Keratinocyte (primary cell): ENCODE measurements around the gene BEST1.

Experiments used
- EZH2 ChIP-seq: IDR thresholded peaks from one replicate; pipeline ENCODE4 v1.6.1; 2012; ENCODE audit warnings: inconsistent platforms, mild to moderate bottlenecking, low read length, moderate library complexity
- TF ChIP-seq, protein P1 (sequence below), 3 experiments: IDR thresholded peaks in 1 of 3; conservative IDR thresholded peaks in 1 of 3; optimal IDR thresholded peaks in 1 of 3; 2 replicates in 2 of 3; 3 replicates in 1 of 3; pipeline versions ENCODE3 to v1.5.1; 2011; ENCODE audit warnings: low read length in 3 of 3, mild to moderate bottlenecking in 3 of 3, moderate library complexity in 2 of 3, control low read depth in 1 of 3, inconsistent platforms in 1 of 3; ENCODE audit not compliant: insufficient read depth in 2 of 3; ENCODE audit errors: extremely low read depth in 1 of 3

DNA sequence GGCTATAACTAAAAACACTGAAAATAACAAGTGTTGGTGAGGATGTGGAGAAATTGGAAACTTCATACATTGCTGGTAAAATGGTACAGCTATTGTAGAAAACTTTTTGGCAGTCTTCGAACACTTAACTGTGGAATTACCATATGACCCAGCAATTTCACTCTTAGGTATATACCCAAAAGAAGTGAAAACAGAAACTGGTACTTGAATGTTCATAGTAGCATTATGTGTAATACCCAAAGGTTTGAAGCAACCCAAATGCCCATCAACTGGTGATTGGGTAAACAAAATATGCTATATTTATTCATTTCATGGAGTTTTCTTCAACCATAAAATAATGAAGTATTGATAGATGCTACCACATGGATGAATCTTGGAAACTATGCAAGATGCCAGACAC, 58.0 kb downstream of the BEST1 start:
- TF ChIP-seq, protein P1, sequence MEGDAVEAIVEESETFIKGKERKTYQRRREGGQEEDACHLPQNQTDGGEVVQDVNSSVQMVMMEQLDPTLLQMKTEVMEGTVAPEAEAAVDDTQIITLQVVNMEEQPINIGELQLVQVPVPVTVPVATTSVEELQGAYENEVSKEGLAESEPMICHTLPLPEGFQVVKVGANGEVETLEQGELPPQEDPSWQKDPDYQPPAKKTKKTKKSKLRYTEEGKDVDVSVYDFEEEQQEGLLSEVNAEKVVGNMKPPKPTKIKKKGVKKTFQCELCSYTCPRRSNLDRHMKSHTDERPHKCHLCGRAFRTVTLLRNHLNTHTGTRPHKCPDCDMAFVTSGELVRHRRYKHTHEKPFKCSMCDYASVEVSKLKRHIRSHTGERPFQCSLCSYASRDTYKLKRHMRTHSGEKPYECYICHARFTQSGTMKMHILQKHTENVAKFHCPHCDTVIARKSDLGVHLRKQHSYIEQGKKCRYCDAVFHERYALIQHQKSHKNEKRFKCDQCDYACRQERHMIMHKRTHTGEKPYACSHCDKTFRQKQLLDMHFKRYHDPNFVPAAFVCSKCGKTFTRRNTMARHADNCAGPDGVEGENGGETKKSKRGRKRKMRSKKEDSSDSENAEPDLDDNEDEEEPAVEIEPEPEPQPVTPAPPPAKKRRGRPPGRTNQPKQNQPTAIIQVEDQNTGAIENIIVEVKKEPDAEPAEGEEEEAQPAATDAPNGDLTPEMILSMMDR (optimal IDR thresholded peaks at IDR 0.05 in 1 of 3, IDR thresholded peaks at IDR 0.05 in 1 of 3, conservative IDR thresholded peaks at IDR 0.05 in 1 of 3; ENCODE audit: extremely low read depth in 1 of 3, insufficient read depth in 2 of 3, low read length in 3 of 3), result no peak
- no peak for TF ChIP-seq EZH2
